ENCODE measurements around the gene CEP120. TPM values are rescaled to one million over a fixed set of nuclear protein-coding genes. Genes with fewer than 3 reads are reported as not detected.
"Not testable (repeated sequence)": the region's sequence is repeated elsewhere in the genome, so short reads cannot be mapped to it uniquely, and the experiment has no call there.

The CEP120 gene
- total and polyA plus RNA-seq, 8 donors = 3.5 to 27.5 (median 4.9) TPM

DNA sequence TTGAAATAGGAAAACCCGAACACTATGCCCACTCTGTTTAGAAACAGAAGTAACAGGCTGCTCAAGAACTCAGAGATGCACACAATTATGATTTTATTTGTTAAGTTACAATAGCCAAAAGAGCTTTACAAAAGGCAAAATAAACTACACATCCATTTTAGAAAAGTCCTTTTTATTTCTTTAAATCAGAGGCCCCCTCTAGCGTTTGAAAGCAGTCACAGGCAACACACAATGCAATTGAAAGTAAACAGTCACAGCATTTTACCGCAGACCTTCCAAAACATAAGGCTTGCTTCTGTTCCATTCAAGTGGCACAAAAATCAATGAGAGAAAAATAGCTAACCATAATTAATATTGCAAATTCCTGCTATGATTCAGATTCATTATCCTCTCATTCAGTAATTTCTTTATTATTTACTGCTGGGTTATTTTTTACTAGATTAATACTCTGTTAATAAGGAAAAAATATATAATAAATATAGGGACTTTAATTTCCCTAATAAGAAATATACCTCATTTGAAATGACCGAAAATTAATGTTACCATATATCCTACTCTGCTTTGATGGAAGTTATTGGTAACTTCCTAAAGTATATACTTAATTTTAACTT is 78.3 kb downstream of the CEP120 start:
- no peaks in the 10 kb centered on the region for H3K9me3 ChIP-seq
- H3K36me3 ChIP-seq = peaks cover 0 to 35% (median 32%) of the 10 kb centered on the region in 4 donors
- intact Hi-C loops (cut with DNase I; ENCODE audit: low total_unique reads) = no loop called here
- no peak overlapping the region for H3K4me3 ChIP-seq
- WGBS, 5 donors = 48 to 55% (median 51%) methylated on average over 4 of the region's 4 CpGs
- H3K27ac ChIP-seq = no peak overlapping the region
- DNase-seq = peak in 1 of 2 donors; percentile 69
- no peaks in the 10 kb centered on the region for H3K27me3 ChIP-seq
- H3K4me1 ChIP-seq = peaks cover 0 to 7% (median 0%) of the 10 kb centered on the region in 4 donors
- TF ChIP-seq POLR2A (IDR thresholded peaks at IDR 0.05) (no peak), EP300 (IDR thresholded peaks at IDR 0.05) (no peak)
- TF ChIP-seq, protein P1, sequence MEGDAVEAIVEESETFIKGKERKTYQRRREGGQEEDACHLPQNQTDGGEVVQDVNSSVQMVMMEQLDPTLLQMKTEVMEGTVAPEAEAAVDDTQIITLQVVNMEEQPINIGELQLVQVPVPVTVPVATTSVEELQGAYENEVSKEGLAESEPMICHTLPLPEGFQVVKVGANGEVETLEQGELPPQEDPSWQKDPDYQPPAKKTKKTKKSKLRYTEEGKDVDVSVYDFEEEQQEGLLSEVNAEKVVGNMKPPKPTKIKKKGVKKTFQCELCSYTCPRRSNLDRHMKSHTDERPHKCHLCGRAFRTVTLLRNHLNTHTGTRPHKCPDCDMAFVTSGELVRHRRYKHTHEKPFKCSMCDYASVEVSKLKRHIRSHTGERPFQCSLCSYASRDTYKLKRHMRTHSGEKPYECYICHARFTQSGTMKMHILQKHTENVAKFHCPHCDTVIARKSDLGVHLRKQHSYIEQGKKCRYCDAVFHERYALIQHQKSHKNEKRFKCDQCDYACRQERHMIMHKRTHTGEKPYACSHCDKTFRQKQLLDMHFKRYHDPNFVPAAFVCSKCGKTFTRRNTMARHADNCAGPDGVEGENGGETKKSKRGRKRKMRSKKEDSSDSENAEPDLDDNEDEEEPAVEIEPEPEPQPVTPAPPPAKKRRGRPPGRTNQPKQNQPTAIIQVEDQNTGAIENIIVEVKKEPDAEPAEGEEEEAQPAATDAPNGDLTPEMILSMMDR (IDR thresholded peaks at IDR 0.05) = peak in 5 of 7 experiments; percentile 34 to 61 (median 43)

DNA sequence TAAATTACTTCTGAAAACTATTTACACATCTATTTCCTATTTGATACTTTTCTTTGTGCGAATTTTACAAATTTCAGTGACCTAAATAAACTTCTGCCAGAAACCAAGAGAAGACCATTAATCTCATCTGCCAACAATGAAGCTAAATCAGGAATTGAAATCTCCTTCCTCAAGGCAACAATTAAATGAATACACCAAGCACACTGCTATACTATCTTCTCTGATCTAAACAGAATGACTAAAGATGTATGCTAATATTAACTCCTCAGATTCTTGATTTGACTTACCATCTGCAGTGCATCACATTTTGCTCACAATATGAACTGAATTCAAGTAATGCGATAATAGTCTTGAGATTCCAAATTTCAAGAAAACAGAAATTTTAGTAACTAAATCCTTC is 82.3 kb downstream of the CEP120 start:
- TF ChIP-seq, protein P1 (IDR thresholded peaks at IDR 0.05) = no peak
- TF ChIP-seq EP300 (IDR thresholded peaks at IDR 0.05) (no peak), POLR2AphosphoS5 (IDR thresholded peaks at IDR 0.05) (no peak), POLR2A (IDR thresholded peaks at IDR 0.05) (no peak)
- Histone ChIP-seq H3K27me3 (no peaks in the 10 kb centered on the region), H3K27ac (no peak overlapping the region), H3K36me3 (peaks cover 0 to under 1% (median 0%) of the 10 kb centered on the region in 4 donors), H3K4me3 (no peak overlapping the region), H3K4me1 (peaks cover 0 to 7% (median 0%) of the 10 kb centered on the region in 4 donors), H3K9me3 (no peaks in the 10 kb centered on the region)
- intact Hi-C loops (cut with DNase I; ENCODE audit: low total_unique reads) = no loop called here
- DNase-seq = peak in 1 of 2 donors; percentile 7
- WGBS, 5 donors = 58 to 79% (median 78%) methylated on average over 2 of the region's 2 CpGs

DNA sequence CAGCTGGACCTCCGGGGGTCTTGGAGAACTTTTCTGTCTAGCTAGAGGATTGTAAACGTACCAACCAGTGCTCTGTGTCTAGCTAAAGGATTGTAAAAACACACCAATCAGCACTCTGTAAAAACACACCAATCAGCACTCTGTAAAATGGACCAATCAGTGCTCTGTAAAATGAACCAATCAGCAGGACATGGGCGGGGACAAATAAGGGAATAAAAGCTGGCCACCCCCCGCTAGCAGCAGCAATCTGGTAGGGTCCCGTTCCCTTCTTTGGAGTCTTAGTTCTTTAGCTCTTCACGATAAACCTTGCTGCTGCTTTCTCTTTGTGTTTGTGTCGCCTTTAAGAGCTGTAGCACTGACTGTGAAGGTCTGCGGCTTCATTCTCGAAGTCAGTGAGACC is 114.8 kb downstream of the CEP120 start:
- intact Hi-C loops (cut with DNase I; ENCODE audit: low total_unique reads); H3K9me3 ChIP-seq; H3K4me3 ChIP-seq; H3K4me1 ChIP-seq; H3K27me3 ChIP-seq; DNase-seq; H3K27ac ChIP-seq; H3K36me3 ChIP-seq: not testable (repeated sequence)
- WGBS, 5 donors = 80 to 87% (median 82%) methylated on average over 9 of the region's 9 CpGs

DNA sequence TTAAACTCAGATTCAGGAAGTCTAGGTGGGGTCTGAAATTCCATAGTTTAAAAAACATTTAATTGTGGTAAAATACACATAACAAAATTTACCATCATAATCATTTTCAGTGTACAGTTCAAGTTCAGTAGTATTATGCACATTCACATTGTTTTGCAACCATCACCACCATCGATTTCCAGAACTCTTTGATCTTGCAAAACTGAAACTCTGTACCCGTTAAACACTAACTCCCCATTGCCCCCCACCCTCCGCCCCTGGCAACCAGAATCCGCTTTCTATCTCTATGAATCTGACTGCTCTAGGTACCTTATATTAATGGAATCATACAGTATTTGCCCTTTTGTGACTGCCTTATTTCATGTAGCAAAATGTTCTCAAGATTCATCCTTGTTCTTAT is 117.5 kb downstream of the CEP120 start:
- H3K4me3 ChIP-seq = no peak overlapping the region
- no peak for TF ChIP-seq EP300 (IDR thresholded peaks at IDR 0.05)
- no peak for TF ChIP-seq POLR2A (IDR thresholded peaks at IDR 0.05)
- TF ChIP-seq, protein P1 (IDR thresholded peaks at IDR 0.05) = no peak
- no peak for TF ChIP-seq POLR2AphosphoS5 (IDR thresholded peaks at IDR 0.05)
- H3K27me3 ChIP-seq = no peaks in the 10 kb centered on the region
- intact Hi-C loops (cut with DNase I; ENCODE audit: low total_unique reads) = no loop called here
- no peak overlapping the region for H3K27ac ChIP-seq
- no peak for DNase-seq
- no peaks in the 10 kb centered on the region for H3K9me3 ChIP-seq
- WGBS, 5 donors = 76 to 83% (median 80%) methylated on average over 4 of the region's 4 CpGs
- no peaks in the 10 kb centered on the region for H3K36me3 ChIP-seq
- no peaks in the 10 kb centered on the region for H3K4me1 ChIP-seq

DNA sequence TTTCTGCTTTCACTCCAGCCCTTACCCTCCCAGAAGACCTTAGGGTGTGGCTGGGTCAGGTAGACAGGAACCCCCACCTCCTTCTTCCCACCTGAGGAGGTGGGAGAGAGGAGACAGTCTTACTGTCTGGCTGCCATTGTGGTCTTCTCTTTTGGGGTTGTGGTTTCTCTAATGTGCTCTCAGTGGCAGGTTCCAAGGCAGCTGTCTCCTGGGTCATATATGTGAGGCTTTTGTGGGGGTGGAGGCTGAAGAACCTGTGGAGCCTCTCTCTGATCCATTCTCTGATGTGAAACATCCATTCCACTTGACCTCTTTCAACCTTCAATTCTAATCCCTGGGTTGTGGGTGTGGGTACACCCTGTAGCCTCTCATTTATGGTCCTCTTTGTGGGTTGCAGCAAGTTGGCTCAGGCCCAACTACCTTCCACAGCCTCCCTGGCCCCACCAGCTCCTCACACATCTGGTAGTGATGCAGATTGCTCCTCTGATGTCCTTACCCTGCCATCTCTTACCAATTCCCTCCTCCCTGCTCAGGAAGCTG is 118.4 kb downstream of the CEP120 start:
- no peak for TF ChIP-seq EP300 (IDR thresholded peaks at IDR 0.05)
- TF ChIP-seq POLR2A (IDR thresholded peaks at IDR 0.05) = no peak
- TF ChIP-seq, protein P1 (IDR thresholded peaks at IDR 0.05) = no peak
- TF ChIP-seq POLR2AphosphoS5 (IDR thresholded peaks at IDR 0.05) = no peak
- intact Hi-C loops (cut with DNase I; ENCODE audit: low total_unique reads) = no loop called here
- H3K4me1 ChIP-seq = no peaks in the 10 kb centered on the region
- H3K27me3 ChIP-seq = no peaks in the 10 kb centered on the region
- H3K9me3 ChIP-seq = peaks cover 0 to 5% (median 2%) of the 10 kb centered on the region in 4 donors
- no peak for DNase-seq
- H3K27ac ChIP-seq = no peak overlapping the region
- H3K4me3 ChIP-seq = no peak overlapping the region
- H3K36me3 ChIP-seq = no peaks in the 10 kb centered on the region
